K562 treated with DMSO at 1 percent for 4 hours (cell line): ENCODE measurements around the gene UCK1. TPM values are rescaled to one million over a fixed set of nuclear protein-coding genes. Genes with fewer than 3 reads are reported as not detected.

Experiments
- total RNA-seq: library from RNA; unstranded; fragments of 300-600 nt; gene quantifications from 2 replicates; pipeline ENCODE4 v1.2.3, GENCODE V29; 2022; ENCODE audit not compliant: insufficient read depth

The UCK1 gene
- total RNA-seq = 30.3 and 33.1 TPM in 2 replicates

GRCh38 chr9:131530920-131531832 is at the start of gene UCK1:
Gene UCK1, minus strand, starts transcription at chr9:131531263. Its CDS starts 89 bp downstream, at chr9:131531174.

GRCh38 chr9:131545003-131545785 is 14.1 kb upstream of the UCK1 start, which contains the start of gene PRRT1B:
Gene PRRT1B, plus strand, starts transcription at chr9:131545523. Its CDS starts 93 bp downstream, at chr9:131545616.

GRCh38 chr9:131502781-131503625 is 28.1 kb downstream of the UCK1 start, which contains the start of gene POMT1:
Gene POMT1, plus strand, starts transcription at chr9:131502918. Its CDS starts 1,301 bp downstream, at chr9:131504219.

Other genes with a start within 250 kb of the UCK1 start
- 1.8 and 2.6 TPM in 2 replicates for gene PLPP7, start 241.5 kb downstream of the UCK1 start, total RNA-seq
- gene PRRC2B, start 137.2 kb downstream of the UCK1 start, total RNA-seq = 38.4 and 53.1 TPM in 2 replicates
- 20.5 and 33.8 TPM in 2 replicates for gene POMT1, start 28.3 kb downstream of the UCK1 start, total RNA-seq
- gene PRRT1B, start 14.3 kb upstream of the UCK1 start, total RNA-seq = not detected in 2 replicates
- gene RAPGEF1, start 208.8 kb upstream of the UCK1 start, total RNA-seq = 31.9 and 32.4 TPM in 2 replicates